Osteocyte (in vitro differentiated cells): Measurements from ENCODE around the gene TMEM248. TPM values are rescaled to one million over a fixed set of nuclear protein-coding genes. Genes with fewer than 3 reads are reported as not detected.
"Not testable (repeated sequence)": the region's sequence is repeated elsewhere in the genome, so short reads cannot be mapped to it uniquely, and the experiment has no call there.

Experiments
- DNase-seq: peaks from one replicate; pipeline ENCODE4 v3.0.0; 2021; ENCODE audit warnings: mixed read lengths; ENCODE audit not compliant: unreplicated experiment; ENCODE audit errors: extremely low spot score
- H3K27ac Mint-ChIP-seq: one replicate; pipeline ENCODE4 v1.8.0; 2021; ENCODE audit warnings: mild to moderate bottlenecking, mixed read lengths; ENCODE audit not compliant: unreplicated experiment
- H3K27me3 Mint-ChIP-seq: one replicate; pipeline ENCODE4 v1.8.0; 2021; ENCODE audit warnings: mixed read lengths; ENCODE audit not compliant: unreplicated experiment
- H3K36me3 Mint-ChIP-seq: one replicate; pipeline ENCODE4 v1.8.0; 2021; ENCODE audit warnings: mixed read lengths; ENCODE audit not compliant: unreplicated experiment
- H3K4me1 Mint-ChIP-seq: one replicate; pipeline ENCODE4 v1.8.0; 2021; ENCODE audit warnings: mixed read lengths; ENCODE audit not compliant: unreplicated experiment
- H3K4me3 Mint-ChIP-seq: one replicate; pipeline ENCODE4 v1.8.0; 2021; ENCODE audit warnings: mild to moderate bottlenecking, moderate library complexity, mixed read lengths; ENCODE audit not compliant: unreplicated experiment
- H3K9me3 Mint-ChIP-seq: one replicate; pipeline ENCODE4 v1.8.0; 2021; ENCODE audit warnings: mixed read lengths; ENCODE audit not compliant: unreplicated experiment
- CTCF ChIP-seq: fragments of 200-600 bp; sonication (generic); IDR thresholded peaks from 2 replicates; pipeline ENCODE4 v1.5.0; 2021; ENCODE audit warnings: antibody characterized with exemption, mild to moderate bottlenecking, moderate library complexity
- long read RNA-seq: library from polyadenylated mRNA; unstranded; transcript quantifications from one replicate; pipeline ENCODE4 v2.0.0, GENCODE V29; 2021
- total RNA-seq: library from RNA; stranded (reverse); gene quantifications from 2 replicates; pipeline ENCODE4 v1.2.1, GENCODE V29; 2021

Gene TMEM248
- 101 and 104 TPM in 2 replicates for total RNA-seq
- long read RNA-seq, full-length matches to known transcripts: 5 of 60 reads
- long read RNA-seq, partial matches to known transcripts: 52 of 60 reads
- long read RNA-seq, other reads (novel, unspliced or antisense): 3 of 60 reads

GRCh38 chr7:66920769-66921395 lies at the start of gene TMEM248:
TSS of gene TMEM248 (plus strand) at chr7:66921225. CDS start at chr7:66941866, 20,641 bp downstream.
- peaks cover 4% of the 10 kb centered on the region for H3K36me3 Mint-ChIP-seq
- no peaks in the 10 kb centered on the region for H3K27me3 Mint-ChIP-seq
- peak within 1 kb of the TSS; percentile 90 for H3K27ac Mint-ChIP-seq
- H3K9me3 Mint-ChIP-seq: no peaks in the 10 kb centered on the region
- DNase-seq: peak; percentile 94
- H3K4me3 Mint-ChIP-seq: peak within 1 kb of the TSS; percentile 90
- no peak for TF ChIP-seq CTCF
- peaks cover 30% of the 10 kb centered on the region for H3K4me1 Mint-ChIP-seq

- TF ChIP-seq CTCF: no peak
- no peak overlapping the region for H3K4me3 Mint-ChIP-seq
- H3K4me1 Mint-ChIP-seq: no peaks in the 10 kb centered on the region
- no peak overlapping the region for H3K27ac Mint-ChIP-seq
- H3K36me3 Mint-ChIP-seq: peaks cover 10% of the 10 kb centered on the region
- no peak for DNase-seq
- H3K9me3 Mint-ChIP-seq: no peaks in the 10 kb centered on the region
- H3K27me3 Mint-ChIP-seq: no peaks in the 10 kb centered on the region
These were observed 47.5 kb upstream of the TMEM248 start for GRCh38 chr7:66873476-66873875.

DNA sequence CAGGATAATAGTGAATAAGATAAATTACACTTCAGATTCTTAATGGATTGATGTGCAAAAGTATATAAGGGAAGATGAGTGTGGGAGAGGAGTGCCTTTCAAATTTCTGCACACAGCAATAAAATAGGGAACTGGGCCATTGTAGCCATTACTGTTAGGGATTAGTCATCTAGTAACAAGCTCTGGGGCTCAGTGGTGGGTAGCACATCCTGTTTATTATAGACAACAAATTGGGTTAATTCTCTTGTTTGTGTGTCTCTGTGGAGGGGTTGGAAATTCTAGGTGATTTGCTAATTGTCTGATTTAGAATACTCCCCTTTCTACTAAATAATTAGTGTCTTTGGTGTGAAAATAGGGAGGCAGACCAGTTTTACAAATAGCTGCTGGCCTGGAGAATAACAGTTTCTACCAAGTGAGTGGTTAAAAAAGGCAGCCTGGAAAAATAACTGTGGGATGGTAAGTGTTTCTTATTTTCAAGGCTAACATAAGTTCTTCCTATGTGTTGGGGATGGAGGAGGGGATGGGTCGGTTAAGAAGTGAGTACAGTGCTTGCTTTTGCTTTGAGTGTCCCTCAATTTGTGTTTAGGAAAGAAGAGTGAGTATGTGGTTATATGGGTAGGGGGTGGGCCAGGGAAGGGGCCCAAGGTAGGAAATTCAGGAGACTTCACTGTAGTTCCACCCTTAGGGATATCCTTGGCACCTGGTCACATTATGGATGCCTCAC lies 43.3 kb upstream of the TMEM248 start:
- H3K9me3 Mint-ChIP-seq: no peaks in the 10 kb centered on the region
- H3K27me3 Mint-ChIP-seq: no peaks in the 10 kb centered on the region
- no peak overlapping the region for H3K27ac Mint-ChIP-seq
- no peak overlapping the region for H3K4me3 Mint-ChIP-seq
- peaks cover 6% of the 10 kb centered on the region for H3K36me3 Mint-ChIP-seq
- TF ChIP-seq CTCF: no peak
- DNase-seq: no peak
- H3K4me1 Mint-ChIP-seq: no peaks in the 10 kb centered on the region

GRCh38 chr7:66878301-66878685 lies 42.7 kb upstream of the TMEM248 start:
- DNase-seq, H3K4me3 Mint-ChIP-seq, H3K27ac Mint-ChIP-seq, H3K9me3 Mint-ChIP-seq, H3K27me3 Mint-ChIP-seq, H3K36me3 Mint-ChIP-seq, H3K4me1 Mint-ChIP-seq: not testable (repeated sequence)

DNA sequence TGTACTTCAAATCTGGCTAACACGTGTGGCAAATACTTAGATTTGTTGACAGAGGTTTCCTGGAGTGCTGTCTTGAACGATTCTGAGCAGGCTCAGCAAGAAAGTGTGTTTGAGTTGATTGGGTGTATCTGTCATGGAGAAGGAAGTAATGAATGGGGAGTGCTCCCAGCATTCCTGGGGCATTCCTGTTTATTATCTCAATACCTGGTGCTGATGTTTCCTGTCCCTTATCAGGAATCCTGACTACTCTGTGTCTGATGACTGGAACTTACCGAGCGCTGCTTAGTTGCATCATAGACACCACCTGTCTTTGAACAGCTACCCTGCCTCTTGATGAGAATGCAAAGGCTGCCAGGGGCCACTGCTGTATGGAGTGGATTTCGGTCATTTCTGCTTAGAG lies 41.0 kb upstream of the TMEM248 start:
- H3K4me3 Mint-ChIP-seq: no peak overlapping the region
- no peaks in the 10 kb centered on the region for H3K9me3 Mint-ChIP-seq
- no peak overlapping the region for H3K27ac Mint-ChIP-seq
- DNase-seq: no peak
- H3K27me3 Mint-ChIP-seq: no peaks in the 10 kb centered on the region
- H3K36me3 Mint-ChIP-seq: peaks cover 7% of the 10 kb centered on the region
- no peaks in the 10 kb centered on the region for H3K4me1 Mint-ChIP-seq
- TF ChIP-seq CTCF: no peak

DNA sequence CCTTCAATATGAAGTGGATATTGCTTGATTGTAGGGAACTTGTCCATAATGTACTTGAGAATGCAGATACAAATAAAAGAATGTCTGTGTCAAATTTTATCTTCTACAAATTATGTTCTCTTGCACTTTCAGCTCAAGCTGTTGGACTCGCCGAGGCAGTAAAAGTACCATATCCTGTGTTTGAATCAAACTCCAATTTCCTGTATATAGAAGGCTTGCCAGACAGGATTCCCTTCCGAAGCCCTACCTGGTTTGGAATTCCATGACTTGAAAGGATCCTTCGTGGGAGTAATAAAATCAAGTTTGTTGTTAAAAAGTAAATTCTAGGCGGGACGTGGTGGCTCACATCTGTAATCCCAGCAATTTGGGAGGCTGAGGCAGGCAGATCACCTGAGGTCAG lies 40.4 kb upstream of the TMEM248 start:
- not testable (repeated sequence) for DNase-seq, H3K27me3 Mint-ChIP-seq, H3K4me1 Mint-ChIP-seq, H3K9me3 Mint-ChIP-seq, H3K27ac Mint-ChIP-seq, H3K4me3 Mint-ChIP-seq
- H3K36me3 Mint-ChIP-seq: peaks cover 11% of the 10 kb centered on the region
